Skeletal muscle cell (primary cell): ENCODE measurements around the gene SMC1A.

Experiments
- DNase-seq: peaks from one replicate; pipeline ENCODE4 v3.0.0-alpha.2; 2010; ENCODE audit warnings: low read depth
- H3K4me3 ChIP-seq: 2 replicates; pipeline ENCODE4 v1.5.1; 2011; ENCODE audit warnings: low read depth, mild to moderate bottlenecking, control low read depth, low read length, moderate library complexity

The SMC1A gene

DNA sequence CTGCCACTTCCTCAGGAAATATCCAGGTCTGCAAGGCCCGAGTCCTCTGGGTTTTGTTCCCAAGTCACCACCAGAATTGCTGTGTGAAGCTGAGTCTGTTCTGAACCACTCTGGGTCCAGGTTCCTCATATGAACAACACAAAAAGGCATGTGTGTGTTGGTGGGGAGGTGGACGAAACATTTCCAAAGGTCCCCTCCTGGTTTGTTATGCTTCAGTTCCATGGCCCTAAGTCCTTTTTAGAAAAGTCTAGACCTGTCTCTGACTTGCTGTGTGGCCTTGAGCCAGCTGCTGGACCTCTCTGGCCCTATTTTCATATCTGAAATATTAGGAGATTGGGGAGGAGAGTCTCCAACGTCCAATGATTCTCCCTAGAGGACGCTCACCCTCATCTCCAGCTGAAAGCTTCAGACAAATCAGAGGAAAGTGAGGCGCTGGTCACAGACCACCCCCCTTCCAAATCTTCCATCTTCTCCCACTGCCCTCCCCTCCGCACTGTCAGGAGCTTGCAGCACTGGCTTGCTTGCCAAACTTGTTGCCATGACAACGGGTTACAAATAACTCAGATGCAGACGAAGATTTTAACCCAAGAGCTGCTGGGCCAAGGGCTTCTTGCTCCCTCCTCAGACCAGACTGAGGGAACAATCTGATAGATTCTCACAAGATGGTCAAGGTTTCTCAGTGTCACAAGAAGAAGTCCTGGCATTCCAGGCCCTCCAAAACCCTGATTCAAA, 64.5 kb downstream of the SMC1A start:
- peak; percentile 9 for DNase-seq
- no peak overlapping the region for H3K4me3 ChIP-seq

DNA sequence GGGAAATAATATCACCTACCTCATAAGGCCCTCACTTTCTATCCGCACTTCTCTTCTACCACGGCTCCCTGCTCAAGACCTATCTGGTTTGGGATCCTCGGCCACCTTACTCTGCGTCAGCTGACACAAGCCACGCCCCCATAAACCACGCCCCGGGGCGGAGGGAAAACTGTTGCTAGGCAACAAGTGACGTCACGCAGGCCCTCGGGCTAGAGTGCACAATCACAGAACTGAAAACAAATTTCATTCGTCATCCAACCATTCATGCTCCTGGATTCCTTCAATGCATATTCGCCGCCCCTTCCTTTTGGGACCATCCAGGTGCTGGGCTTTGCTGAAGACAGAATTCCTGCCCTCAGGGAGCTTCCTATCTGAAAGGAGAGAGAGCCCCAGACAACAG, 66.3 kb downstream of the SMC1A start:
- H3K4me3 ChIP-seq: no peak overlapping the region
- DNase-seq: no peak

DNA sequence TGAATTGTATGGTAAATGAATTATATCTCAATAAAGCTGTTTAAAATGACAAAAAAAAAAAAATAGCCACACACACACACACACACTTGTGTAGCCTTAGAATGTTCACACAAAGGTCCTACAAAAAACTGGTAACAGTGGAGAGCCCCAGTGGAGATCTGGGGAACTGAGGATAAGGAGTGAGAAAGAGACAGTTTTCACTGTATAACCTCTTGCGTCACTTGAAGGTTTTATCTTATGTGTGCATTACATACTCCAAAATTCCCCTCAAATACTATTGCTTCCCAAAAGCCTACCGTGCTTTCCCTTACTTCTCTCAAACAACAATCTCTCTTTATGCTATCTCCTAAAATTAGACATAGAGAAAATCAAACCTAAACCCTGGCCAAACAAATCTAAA, 67.8 kb downstream of the SMC1A start:
- no peak overlapping the region for H3K4me3 ChIP-seq
- no peak for DNase-seq

DNA sequence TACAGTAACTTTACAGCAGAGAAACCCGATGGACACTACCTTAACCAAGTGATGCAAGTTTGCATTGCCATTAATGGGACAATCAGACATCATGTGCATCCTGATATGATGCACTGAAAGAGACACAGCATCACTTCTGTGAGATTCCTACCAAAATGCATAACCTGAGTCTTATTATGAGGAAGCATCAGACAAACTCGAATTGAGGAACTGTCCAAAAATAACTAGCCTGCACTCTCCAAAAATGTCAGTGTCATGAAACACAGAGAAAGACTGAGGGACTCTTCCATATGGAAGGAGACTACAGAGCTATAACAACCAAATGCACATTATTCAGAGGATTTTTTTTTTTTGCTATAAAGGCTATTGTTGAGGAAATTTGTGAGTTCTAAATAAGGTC, 74.5 kb downstream of the SMC1A start:
- no peak for DNase-seq
- no peak overlapping the region for H3K4me3 ChIP-seq

- H3K4me3 ChIP-seq: no peak overlapping the region
- DNase-seq: no peak
These were observed 81.4 kb downstream of the SMC1A start for GRCh38 chrX:53340852-53341645.

DNA sequence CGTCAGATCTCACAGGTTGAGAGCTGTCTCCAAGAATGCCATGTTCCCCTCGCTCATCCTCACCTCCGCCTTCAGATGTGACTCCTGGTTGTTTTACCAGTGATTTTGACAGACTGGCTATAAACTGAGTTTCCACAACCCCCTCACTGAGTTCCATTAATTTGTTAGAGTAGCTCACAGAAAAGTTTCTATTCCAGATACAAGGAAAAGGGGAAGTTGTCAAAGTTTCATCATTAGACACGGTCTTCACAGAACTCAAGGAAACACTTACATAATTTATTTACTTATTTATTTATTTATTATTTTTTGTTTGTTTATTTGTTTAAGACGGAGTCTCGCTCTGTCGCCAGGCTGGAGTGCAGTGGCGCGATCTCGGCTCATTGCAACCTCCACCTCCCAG, 85.4 kb downstream of the SMC1A start:
- no peak for DNase-seq

DNA sequence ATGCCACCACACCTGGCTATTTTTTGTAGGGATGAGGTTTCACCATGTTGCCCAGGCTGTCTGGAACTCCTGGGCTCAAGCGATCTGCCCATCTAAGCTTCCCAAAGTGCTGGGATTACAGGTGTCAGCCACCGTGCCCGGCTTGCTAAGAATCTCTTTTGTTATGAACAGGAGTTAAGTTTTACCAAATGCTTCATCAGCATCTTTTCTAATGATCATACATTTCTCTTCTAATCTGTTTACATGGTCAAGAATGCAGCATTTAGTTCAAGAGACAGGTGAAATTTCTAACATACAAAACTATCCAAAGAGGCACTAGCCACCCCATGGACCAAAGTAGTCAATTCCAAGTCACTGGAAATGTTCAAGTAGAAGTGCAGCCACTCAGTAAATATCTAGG, 88.6 kb downstream of the SMC1A start:
- DNase-seq: no peak
- no peak overlapping the region for H3K4me3 ChIP-seq

More for the DNA sequence above, 85.4 kb downstream of the SMC1A start:
- H3K4me3 ChIP-seq: no peak overlapping the region

DNA sequence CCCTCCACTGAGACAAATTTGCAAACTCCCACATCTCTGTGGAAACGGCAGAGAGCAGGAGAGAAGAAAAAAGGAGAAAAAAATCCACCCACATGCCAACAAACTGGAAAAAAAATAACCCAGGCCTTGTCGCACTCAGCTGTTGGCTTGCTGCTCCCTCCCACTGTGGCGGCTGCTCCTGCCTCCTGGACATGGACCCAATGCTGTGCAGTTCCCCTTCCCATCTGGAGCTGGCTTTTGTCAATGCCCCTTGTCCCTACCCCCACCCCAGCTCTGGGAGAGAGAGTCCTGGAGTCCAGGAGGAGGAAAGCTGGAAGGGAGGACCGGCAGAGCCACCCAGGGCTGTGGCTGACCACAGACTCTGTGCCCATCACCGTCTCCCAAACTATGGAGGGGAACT, 90.2 kb downstream of the SMC1A start:
- no peak for DNase-seq
- no peak overlapping the region for H3K4me3 ChIP-seq

DNA sequence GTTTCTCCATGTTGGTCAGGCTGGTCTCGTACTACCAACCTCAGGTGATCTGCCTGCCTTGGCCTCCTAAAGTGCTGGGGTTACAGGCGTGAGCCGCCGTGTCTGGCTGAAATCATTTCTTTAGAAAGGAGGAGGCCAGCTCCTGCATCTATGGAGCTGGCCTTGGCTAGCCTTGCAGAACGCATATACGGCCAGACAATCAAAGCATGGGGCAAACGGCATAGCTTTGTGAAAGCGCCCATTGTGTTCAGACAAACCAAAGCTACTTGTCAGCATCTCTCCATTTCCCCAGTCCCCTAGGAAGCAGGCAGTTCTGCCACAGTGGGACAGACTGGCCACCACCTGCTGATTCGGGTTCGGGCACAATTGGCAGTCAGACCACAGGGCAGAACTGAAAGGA, 92.1 kb downstream of the SMC1A start:
- DNase-seq: no peak
- no peak overlapping the region for H3K4me3 ChIP-seq

- no peak for DNase-seq
- no peak overlapping the region for H3K4me3 ChIP-seq
These were observed 97.7 kb downstream of the SMC1A start for GRCh38 chrX:53324803-53325202.
